Measurements from ENCODE around the gene OR8J3.
"Not testable (repeated sequence)": the region's sequence is repeated elsewhere in the genome, so short reads cannot be mapped to it uniquely, and the experiment has no call there.

DNA sequence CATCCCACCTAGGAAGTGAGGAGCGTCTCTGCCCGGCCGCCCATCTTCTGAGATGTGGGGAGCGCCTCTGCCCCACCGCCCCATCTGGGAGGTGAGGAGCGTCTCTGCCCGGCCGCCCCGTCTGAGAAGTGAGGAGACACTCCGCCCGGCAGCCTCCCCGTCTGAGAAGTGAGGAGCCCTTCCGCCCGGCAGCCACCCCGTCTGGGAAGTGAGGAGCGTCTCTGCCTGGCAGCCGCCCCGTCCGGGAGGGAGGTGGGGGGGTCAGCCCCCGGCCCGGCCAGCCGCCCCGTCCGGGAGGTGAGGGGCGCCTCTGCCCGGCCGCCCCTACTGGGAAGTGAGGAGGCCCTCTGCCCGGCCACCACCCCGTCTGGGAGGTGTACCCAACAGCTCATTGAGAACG is 3.7 kb upstream of the OR8J3 start:
- TF ChIP-seq, protein P1, sequence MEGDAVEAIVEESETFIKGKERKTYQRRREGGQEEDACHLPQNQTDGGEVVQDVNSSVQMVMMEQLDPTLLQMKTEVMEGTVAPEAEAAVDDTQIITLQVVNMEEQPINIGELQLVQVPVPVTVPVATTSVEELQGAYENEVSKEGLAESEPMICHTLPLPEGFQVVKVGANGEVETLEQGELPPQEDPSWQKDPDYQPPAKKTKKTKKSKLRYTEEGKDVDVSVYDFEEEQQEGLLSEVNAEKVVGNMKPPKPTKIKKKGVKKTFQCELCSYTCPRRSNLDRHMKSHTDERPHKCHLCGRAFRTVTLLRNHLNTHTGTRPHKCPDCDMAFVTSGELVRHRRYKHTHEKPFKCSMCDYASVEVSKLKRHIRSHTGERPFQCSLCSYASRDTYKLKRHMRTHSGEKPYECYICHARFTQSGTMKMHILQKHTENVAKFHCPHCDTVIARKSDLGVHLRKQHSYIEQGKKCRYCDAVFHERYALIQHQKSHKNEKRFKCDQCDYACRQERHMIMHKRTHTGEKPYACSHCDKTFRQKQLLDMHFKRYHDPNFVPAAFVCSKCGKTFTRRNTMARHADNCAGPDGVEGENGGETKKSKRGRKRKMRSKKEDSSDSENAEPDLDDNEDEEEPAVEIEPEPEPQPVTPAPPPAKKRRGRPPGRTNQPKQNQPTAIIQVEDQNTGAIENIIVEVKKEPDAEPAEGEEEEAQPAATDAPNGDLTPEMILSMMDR (conservative IDR thresholded peaks at IDR 0.05; ENCODE audit: low read length), result not testable (repeated sequence)
- not testable (repeated sequence) for TF ChIP-seq EZH2phosphoT487 (IDR thresholded peaks at IDR 0.05; ENCODE audit: borderline replicate concordance, low read depth, low read length)
